HG03565 (cell line): ENCODE data around the gene RC3H2.
"Not testable (repeated sequence)": the region's sequence is repeated elsewhere in the genome, so short reads cannot be mapped to it uniquely, and the experiment has no call there.

Experiments
- ATAC-seq: cut with Tn5 transposase; IDR thresholded peaks from one replicate; pipeline ENCODE4 v1.9.1; 2021; ENCODE audit warnings: mild to moderate bottlenecking, moderate library complexity; ENCODE audit not compliant: unreplicated experiment

The RC3H2 gene

DNA sequence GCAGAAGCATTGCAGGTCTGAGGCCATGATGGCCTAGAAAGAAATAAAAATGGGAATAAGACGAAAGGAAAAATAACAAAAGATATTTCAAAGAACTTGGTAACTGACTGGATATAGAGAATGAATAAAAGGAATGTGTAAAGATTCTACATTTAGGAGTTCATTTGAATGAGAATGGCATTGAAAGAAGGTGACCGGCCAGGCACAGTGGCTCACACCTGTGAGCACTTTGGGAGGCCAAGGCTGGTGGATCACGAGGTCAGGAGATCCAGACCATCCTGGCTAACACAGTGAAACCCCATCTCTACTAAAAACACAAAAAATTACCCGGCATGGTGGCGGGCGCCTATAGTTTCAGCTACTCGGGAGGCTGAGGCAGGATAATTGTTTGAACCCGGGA lies 17.6 kb upstream of the RC3H2 start:
- ATAC-seq = no peak

DNA sequence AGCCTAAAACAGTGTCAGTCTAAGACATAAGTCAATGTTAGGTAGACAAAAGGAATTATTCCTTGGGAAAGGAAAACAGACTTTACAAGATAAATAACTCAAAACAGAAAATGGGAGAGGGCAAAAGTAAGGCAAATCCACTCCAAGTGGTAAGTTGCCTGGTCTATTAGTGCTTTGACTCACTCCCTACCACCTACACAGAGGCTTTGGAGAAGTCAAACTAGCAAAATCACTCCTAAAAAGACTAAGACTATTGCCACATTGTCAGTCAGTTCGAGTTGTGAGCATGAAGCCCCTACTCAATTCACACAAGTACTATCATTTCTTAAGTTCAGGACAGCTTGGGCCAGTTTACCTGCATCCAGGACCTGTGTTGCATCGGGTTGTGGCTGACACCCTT lies 13.2 kb upstream of the RC3H2 start:
- no peak for ATAC-seq

DNA sequence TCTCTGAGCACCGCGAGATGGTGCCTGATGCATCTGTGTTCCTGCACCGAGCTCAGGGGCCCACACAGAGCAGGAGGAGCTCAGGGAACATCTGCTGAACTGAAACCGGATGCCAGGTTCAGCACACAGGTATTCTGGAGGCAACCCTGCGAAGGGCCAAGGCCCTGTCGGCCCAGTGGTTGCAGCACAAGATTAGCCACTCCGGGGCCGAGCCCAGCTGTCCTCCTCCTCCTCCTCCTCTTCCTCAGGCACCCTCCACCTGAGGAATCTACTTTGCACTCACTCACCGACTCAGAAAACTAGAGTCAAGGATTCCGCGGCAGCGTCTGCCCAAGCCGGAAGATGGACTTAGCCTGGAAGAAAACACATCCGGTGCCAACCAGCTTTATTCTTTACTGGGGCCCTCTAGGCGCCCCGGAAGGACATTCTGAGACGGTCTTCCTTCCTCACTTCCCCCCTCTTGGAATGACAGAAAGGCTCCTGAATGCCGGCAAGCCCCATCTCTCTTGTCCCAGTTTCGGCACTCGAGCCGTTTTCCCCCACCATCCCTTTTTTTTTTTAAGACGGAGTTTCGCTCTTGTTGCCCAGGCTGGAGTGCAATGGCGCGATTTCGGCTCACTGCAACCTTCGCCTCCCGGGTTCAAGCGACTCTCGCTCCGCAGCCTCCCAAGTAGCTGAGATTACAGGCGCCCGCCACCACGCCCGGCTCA lies 8.0 kb upstream of the RC3H2 start, which contains the start of gene ZBTB6:
TSS of gene ZBTB6 (minus strand) at position 360 of the 710 bp plus-strand sequence. CDS start 1,251 bp downstream, outside the sequence.
- peak; percentile 92 for ATAC-seq

DNA sequence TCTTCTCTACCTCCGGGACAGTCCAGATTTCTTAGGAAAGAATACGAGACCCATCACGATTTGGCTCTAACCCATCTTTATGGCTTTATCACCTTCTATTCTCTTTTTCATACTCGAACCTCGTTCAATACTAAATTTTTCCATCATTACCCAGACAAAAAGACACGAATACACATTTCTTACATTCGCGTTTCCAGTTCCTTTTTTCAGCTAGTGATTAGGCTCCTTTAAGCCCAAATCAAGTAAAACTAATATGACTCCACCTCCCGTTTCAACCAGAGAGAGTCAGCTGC lies 7.5 kb upstream of the RC3H2 start:
- no peak for ATAC-seq

DNA sequence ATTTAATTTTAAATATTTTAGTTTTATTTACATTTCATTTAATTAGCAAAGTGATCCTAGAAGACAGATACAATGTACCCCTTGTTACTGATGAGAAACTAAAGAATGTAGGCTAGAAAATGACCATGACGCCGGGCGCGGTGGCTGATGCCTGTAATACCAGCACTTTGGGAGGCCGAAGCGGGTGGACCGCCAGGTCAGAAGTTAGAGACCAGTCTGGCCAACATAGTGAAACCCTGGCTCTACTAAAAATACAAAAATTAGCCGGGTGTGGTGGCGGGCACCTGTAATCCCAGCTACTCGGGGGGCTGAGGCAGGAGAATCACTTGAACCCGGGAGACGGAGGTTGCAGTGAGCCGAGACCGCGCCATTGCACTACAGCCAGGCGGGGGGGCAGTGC lies 963 bp upstream of the RC3H2 start:
- not testable (repeated sequence) for ATAC-seq

DNA sequence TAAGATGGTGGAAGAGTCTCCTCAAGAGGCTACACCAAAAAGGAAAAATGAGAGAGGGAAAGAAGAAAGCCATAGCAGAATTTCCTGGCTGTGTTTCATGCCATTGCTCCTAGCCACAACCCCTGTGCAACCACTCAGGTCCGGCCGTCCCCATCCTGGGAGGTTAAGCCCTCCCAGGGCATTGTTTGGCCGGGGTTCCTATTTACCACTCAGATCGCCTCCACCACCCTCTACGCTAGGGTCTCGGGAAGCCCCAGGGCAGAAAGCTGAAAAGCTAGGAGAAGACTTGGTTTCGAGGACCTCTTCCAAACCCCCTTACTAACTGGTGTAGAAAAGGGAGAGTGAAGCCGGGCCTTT lies 715 bp downstream of the RC3H2 start:
- peak; percentile 8 for ATAC-seq

DNA sequence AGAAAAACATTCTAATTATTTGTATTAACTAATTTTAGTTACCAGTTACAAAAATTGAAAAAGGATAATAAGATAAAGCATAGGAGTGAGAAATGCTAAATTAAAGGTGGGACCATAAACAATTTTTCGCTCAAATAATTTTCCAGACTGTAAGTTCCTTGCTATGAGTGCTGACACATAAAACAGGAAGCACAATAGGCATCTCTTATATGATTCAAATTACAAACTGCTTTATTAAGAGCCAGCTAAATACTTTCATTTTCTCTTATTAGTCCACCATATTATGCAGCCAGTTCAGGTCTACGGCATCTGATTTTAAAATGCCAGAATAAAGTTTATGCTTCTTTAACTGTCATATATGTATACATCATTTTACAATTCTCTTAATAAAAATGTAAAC lies 4.4 kb downstream of the RC3H2 start:
- no peak for ATAC-seq

DNA sequence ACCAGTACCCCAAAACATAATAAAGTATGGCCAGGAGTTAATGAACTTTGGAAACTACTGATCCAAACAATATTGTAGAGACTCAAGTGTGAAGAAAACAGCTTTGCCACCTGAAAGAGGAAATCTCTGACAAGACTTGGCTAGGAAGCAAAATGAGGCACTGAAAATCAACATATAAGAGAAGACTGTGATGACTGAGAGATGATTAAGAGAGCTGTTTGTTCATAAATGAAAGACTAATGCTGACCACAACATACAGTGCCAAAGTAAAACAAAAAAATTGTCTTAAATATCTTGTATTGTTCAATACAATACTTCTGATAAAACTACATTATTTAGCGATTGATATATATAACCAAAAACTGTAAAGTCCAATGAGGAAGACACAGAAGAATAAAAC lies 7.2 kb downstream of the RC3H2 start:
- no peak for ATAC-seq

DNA sequence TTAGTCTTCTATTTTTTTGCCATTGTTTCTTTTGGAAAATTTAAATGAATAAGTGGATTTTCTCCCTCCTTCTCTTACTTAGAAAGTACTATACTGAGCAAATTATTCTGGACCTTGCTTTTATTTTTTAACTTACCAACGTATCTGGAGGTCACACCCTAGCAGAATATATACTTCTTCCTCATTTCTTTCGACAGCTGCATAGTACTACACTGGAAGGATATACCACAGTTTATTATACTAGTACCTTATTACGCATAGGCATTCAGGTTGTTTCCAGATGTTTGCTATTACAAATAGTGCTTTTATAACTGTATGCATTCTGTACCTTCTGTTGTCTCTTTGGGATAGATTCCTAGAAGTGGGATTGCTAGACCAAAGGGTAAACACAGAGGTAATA lies 16.7 kb downstream of the RC3H2 start:
- ATAC-seq = no peak

DNA sequence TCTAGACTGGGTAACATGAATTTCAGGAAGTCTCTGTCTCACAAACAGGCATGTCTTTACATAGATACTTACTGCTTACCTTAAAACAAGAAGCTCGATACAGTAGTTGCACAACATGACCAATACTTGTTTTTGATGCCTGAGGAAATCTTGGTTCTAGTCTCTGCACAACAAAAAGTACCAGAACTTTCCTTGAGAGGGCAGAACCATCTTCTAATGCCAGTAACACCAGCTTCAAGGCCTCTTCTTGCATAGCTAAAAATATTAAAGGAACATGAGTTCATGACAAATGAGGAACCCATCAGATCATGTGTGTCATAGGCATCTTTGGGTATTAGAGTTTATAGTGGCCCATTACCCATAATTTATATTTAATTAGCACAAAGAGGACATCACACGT lies 22.0 kb downstream of the RC3H2 start:
- no peak for ATAC-seq

DNA sequence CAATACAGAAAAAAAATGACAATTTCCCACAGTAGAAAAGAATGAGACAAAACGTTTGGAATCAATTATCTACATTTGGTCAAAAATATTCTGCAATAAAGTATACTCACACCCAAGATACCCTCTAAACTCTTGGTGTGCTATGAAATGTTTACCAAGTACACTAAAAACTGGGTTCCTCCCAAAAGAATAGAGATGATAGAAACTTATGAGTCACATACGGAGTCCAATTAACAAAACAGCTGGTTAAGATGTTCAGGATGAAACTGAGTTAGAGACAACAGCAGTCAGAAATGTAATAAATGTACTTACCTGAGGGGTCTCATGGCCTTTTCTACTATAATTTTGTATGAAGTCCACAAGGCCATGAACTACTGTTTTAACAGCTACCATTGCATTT lies 25.7 kb downstream of the RC3H2 start:
- no peak for ATAC-seq

DNA sequence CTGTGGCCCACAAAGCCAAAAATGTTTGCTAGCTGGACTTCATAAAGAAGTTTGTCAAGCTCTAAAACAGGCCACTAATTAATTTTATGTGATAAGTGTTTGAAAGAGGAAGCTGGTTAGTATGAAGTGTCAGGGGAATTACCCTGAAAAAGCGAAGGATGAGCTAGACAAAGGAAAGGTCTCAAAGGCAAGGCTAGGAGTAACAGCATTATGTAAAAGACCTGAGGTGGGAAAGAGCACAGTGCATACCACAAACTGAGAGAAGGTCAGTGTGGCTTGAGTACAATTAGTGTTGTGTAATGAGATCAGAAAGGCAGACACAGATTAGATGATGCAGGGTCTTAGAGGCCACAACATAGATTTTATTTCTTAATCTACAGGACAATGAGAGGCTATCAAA lies 29.6 kb downstream of the RC3H2 start:
- ATAC-seq = no peak

DNA sequence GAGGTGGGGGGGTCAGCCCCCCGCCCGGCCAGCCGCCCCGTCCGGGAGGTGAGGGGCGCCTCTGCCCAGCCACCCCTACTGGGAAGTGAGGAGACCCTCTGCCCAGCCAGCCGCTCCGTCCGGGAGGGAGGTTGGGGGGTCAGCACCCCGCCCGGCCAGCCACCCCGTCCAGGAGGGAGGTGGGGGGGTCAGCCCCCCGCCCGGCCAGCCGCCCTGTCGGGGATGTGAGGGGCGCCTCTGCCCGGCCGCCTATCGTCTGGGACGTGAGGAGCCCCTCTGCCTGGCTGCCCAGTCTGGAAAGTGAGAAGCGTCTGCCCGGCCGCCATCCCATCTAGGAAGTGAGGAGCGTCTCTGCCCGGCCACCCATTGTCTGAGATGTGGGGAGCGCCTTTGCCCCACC lies 37.9 kb downstream of the RC3H2 start:
- ATAC-seq = not testable (repeated sequence)

DNA sequence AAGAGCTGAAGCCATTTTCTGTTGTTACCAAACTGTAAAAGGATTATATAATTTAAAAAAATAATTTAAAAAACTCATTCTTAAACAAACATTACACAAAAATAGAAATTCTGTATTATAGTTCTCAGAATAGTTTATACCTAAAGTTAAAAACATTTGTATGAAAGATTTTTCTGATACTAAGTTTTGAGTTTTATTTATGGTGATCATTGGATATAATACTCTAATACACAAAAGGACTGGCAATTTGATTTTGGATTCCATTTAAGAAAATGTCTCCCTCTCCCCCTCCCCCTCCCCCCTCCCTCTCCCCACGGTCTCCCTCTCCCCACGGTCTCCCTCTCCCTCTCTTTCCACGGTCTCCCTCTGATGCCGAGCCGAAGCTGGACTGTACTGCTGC lies 39.1 kb downstream of the RC3H2 start:
- ATAC-seq = no peak

DNA sequence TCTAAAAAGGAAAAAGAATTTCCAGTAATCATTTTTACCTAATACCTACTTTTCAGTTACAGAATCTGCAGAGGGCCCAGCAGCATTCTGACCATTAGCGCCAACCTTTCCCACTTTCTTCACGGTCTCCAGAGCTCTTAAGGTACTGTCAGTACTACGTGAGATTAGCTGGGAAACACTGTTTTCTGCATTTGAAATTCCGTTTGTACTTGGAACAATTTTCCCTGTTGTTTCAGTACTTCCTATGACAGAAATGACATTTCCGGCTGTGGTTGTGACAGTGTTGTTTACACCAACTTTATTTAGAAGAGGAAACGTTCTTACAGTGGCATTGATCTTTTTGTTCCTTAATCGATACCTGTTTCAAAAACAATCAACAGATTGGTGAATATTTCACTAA lies 39.9 kb downstream of the RC3H2 start:
- ATAC-seq = no peak

DNA sequence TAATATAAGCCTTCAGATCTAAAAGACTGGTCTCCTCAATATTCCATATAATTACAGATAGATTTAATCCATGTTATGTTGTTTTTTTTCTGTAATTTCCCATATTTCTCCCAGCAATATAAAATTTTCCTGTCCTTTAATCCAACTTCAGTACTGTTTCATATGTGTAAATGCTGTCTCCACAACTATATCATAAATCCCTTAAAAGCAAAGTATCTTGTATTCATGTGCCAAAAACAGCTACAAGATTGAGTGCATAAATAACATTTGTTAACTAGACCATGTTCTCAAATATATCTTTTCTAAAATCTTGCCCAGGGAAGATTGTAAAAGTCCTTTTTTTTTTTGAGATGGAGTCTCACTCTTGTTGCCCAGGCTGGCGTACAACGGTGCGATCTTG lies 41.8 kb downstream of the RC3H2 start:
- no peak for ATAC-seq

DNA sequence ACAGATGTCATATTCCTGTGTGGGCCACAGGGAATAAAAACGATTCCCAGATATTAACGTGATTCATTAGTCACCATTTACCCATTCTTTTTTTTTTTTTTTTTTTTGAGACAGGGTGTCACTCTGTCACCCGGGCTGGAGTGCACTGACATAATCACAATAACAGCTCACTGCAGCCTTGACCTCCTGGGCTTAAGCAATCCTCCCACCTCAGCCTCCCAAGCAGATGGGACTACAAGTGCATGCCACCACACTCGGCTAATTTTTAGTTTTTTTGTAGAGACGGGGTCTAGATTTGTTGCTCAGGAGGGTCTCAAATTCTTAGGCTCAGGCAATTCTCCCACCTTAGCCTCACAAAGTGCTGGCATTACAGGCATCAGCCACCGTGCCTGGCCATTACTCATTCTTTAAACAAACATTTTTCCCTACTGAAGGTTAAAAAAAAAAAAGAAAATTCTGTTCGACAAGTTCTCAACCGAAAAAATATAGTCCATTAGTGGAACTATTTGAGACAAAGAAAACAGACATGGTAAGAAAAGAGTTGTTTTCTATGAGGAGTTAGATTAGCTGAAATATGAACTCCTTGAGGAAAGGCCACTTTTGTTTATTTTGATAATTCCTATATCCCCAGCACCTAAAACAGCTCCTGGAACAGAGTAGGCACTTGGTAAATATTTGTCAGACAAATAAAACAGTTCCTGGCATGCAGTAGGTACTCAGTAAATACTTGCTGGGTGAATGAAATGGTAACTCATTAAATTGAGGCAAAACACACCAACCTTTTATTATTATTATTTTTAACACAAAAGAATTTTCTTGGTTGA lies 44.6 kb downstream of the RC3H2 start:
- no peak for ATAC-seq

DNA sequence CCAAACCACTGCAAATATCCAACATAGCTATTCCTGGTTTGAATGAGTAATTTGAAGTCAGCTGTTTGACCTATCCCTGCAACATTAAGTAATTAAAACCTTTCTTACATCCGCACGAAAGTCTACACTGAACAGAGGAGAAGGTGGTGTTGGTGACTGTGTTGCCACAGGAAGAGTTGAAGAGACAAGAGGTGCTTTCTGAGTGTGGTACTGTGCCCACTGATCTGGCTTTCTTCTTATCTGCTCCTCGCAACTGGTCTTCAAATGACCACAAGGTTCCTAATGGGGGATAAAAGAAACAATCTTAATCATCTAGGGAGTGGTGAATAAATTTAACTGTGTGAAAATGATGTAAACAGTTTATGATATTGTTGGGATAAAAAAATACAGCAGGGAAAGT lies 47.3 kb downstream of the RC3H2 start:
- ATAC-seq = no peak

DNA sequence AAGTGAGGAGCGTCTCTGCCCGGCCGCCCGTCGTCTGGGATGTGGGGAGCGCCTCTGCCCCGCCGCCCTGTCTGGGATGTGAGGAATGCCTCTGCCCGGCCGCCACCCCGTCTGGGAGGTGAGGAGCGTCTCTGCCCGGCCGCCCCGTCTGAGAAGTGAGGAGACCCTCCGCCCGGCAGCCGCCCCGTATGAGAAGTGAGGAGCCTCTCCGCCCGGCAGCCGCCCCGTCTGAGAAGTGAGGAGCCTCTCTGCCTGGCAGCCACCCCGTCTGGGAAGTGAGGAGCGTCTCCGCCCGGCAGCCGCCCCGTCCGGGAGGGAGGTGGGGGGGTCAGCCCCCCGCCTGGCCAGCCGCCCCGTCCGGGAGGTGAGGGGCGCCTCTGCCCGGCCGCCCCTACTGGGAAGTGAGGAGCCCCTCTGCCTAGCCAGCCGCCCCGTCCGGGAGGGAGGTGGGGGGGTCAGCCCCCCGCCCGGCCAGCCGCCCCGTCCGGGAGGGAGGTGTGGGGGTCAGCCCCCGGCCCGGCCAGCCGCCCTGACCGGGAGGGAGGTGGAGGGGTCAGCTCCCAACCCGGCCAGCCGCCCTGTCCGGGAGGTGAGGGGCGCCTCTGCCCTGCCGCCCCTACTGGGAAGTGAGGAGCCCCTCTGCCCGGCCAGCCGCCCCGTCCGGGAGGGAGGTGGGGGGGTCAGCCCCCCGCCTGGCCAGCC lies 52.9 kb downstream of the RC3H2 start:
- ATAC-seq = not testable (repeated sequence)

DNA sequence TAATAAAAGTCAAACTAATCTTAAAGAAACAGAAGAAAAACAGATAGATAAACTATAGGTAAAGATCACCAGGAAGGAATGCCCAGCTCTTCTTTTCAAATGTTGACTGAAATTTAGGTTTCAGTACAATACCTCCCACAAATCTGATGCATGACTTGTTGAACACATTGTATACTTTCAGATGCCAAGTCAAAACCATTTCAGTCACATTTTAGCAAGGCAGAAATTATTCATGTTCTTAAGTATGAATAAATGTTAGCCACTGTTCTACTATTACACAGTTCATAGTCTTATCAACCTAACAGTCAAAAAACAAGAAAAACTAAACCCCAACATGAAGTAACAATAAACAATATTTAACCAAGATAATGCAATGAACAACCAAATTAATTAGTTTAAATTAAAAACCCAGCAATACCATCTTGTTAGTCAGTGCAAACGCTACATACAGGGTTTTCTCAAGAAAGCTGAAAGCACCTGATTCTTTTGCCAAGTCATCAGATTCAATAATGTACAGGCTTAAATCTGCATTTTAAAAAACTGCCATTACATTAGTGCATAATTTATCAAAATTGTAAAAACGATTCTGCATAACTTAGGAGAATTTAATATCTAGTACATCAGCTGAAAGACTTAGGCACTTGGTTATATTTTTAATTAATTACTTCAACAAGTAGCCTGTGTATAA lies 56.8 kb downstream of the RC3H2 start:
- ATAC-seq = no peak

DNA sequence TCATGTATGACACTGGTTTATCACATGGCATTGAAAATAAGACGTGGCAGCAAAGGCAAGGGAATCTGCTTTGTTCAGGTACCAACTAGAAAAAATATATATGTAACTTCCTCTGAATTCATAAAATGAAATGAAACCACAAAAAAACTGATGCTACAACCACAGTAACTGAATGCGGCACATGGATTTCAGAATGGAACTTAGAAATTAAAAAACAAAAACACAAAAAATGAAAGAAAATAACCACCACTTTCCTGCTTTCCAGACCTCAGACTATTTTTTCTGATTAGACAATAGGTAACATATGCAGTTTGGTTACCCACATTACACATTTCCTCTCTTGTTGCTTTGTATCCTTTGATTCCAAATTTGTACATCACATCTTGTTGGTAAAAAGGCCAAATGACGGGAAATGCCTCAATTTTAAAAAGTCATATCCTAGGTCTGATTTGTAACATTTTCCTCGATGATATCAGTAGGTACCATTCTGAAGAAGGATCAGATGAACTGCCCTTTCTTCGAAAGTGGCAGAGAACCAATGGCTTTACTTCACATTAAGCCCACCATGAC lies 58.7 kb downstream of the RC3H2 start:
- ATAC-seq = no peak
